IPS DF 6.9 (cell line): Measurements from ENCODE around the gene CXCL14.

Experiments used
- DNase-seq: peaks from one replicate; pipeline ENCODE4 v3.0.0-alpha.2; 2013; ENCODE audit warnings: low read depth, low spot score
- H3K27ac ChIP-seq: one replicate; pipeline ENCODE4 v1.5.1; 2013; ENCODE audit warnings: low read length, control low read depth
- H3K27me3 ChIP-seq: 2 replicates; pipeline ENCODE4 v1.6.1; 2013; ENCODE audit warnings: mild to moderate bottlenecking, low read length; ENCODE audit not compliant: control insufficient read depth, insufficient read depth
- H3K36me3 ChIP-seq: 2 replicates; pipeline ENCODE4 v1.6.1; 2013; ENCODE audit warnings: low read length; ENCODE audit not compliant: control insufficient read depth, insufficient read depth
- H3K4me1 ChIP-seq: 2 replicates; pipeline ENCODE4 v1.6.1; 2013; ENCODE audit warnings: low read length; ENCODE audit not compliant: control insufficient read depth, insufficient read depth
- H3K4me3 ChIP-seq: 2 replicates; pipeline ENCODE4 v1.5.1; 2013; ENCODE audit warnings: mild to moderate bottlenecking, low read length
- H3K9me3 ChIP-seq: 2 replicates; pipeline ENCODE4 v1.6.1; 2013; ENCODE audit warnings: low read length, inconsistent platforms; ENCODE audit not compliant: control insufficient read depth, insufficient read depth
- WGBS: extraction: QIAGEN DNeasy Blood & Tissue Kit; methylation state at CpG from one replicate; pipeline ENCODE4 v1.1.7; 2013; ENCODE audit warnings: mixed read lengths, missing lambda C conversion rate; ENCODE audit not compliant: insufficient read length, insufficient coverage; 5-methylcytosine and 5-hydroxymethylcytosine counted together

CXCL14 gene

DNA sequence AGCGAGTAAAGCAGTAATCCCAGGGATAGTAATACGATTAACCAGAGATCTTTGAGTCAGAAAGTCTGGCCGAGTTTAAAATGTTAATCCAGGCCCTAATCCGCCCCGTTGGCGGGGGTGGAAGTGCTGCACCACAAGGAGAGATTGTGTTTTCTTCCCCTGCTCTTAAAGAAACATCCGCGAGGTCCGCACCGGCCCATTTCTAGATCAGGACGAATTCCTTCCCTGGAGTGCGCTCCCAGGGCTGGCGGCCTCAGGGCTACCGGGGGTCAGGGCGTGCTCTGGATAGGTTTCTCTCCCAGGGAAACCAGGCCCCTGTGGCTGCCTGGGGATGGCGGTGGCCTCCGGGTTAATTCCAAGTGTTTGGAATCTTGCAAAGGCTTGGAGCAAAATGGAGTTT is 33.7 kb downstream of the CXCL14 start:
- no CpG with 5 or more reads among the region's 17 CpGs for WGBS
- no peak overlapping the region for H3K27ac ChIP-seq
- no peaks in the 10 kb centered on the region for H3K36me3 ChIP-seq
- DNase-seq: no peak
- no peaks in the 10 kb centered on the region for H3K9me3 ChIP-seq
- H3K4me3 ChIP-seq: no peak overlapping the region
- peaks cover 1% of the 10 kb centered on the region; the same call in 1 of the 2 replicates for H3K4me1 ChIP-seq
- H3K27me3 ChIP-seq: peaks cover 95% of the 10 kb centered on the region

DNA sequence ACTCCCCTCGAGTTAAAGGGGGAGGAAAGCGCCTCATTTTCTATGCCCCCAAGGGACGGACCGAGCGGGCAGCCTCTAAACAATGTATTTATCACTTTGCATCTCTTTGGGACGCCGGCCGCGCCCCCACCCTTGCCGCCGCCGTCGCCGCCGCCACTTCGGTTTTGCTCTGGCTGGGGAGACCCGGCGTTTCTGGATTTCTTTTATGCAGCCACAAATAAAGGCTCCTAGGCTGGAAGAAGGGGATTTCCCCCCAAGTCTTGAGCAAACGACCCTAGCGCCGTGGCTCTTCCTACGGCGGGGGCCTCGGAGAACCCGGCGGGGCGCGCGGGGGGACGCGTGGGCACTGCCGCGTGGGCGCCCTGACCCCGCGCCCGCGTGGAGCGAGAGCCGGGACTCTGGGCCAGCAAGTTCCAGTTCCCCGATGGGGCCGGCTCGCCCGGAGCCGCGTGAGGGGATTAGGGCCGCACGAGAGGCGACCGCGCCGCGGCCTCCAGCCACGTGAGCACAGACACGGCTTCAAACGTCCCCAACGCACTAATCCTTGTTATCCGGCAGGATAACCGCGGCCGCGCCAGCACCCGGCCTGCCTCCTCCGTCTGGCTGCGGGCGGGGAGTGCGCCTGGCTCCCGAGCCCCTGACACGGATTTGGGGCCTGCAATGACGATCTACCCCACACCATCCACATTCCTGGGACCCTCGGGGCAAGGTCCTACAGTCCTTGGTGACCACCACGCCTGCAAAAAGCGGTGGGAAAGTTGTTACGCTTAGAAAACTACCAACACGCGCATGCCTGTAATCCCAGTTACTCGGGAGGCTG is 35.1 kb downstream of the CXCL14 start:
- Histone ChIP-seq H3K27me3 (peaks cover 96% of the 10 kb centered on the region), H3K36me3 (no peaks in the 10 kb centered on the region), H3K4me3 (no peak overlapping the region), H3K4me1 (peaks cover 1% of the 10 kb centered on the region; the same call in 1 of the 2 replicates), H3K27ac (no peak overlapping the region), H3K9me3 (no peaks in the 10 kb centered on the region)
- no peak for DNase-seq
- no CpG with 5 or more reads among the region's 77 CpGs for WGBS

DNA sequence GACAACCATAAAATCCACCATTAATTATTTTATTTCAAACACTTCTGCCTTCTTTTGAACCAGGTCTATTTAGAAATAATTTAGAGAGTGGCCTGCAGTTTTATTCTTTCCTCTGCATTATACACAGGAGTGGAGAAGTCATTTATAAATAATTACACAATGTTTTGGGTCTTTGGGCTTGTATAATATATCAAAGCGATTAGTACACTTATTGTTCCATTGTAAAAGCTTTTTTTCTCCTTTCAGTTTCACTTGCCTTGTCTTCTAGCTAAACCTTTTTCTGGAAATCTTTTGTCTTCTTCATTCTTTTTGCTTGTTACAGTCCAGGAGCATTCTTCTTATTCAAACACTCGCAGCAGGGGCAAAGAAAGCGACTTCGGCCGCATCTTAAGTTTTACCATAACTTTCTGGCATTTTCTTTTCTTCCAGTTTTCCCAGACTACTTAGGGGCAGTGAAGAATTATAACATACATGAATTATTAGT is 35.7 kb downstream of the CXCL14 start:
- DNase-seq: no peak
- H3K27ac ChIP-seq: no peak overlapping the region
- H3K4me3 ChIP-seq: no peak overlapping the region
- peaks cover 96% of the 10 kb centered on the region for H3K27me3 ChIP-seq
- H3K36me3 ChIP-seq: no peaks in the 10 kb centered on the region
- WGBS: no CpG with 5 or more reads among the region's 5 CpGs
- H3K4me1 ChIP-seq: peaks cover 1% of the 10 kb centered on the region; the same call in 1 of the 2 replicates
- no peaks in the 10 kb centered on the region for H3K9me3 ChIP-seq

DNA sequence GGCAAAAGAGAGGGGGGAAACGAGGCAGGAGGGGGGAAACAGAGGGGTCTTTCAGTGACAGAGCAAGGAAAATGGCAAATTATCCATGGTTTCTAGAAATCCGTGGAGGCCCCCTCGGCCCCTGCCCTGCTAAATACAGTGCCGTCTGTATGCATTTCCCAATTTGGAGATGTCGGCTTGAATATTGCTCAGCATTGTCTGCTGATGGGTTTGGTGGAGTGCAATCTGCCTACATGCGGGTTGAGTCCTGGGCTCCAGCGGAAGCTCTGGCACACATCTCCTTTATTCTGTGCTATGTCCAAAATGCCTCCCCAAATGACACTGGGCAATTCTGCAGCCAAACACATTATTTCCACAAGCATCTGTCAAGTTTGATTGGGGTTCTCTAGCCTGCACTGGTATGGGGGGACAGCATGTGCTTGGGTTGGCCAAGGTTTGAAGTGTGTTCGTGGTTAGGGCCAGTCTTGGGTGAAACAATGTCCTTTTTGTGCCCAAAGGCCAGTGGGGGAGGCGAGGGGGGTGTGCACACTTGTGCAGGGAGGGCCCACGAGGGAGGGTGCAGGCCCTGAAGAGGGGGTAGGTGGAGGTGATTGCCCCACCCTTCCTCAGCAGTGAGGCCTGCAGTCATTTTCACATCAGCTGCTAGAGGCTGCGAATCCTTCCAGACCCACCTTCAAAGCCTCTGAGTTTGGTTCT is 36.8 kb downstream of the CXCL14 start:
- Histone ChIP-seq H3K9me3 (no peaks in the 10 kb centered on the region), H3K27me3 (peaks cover 96% of the 10 kb centered on the region), H3K4me1 (peaks cover 1% of the 10 kb centered on the region; the same call in 1 of the 2 replicates), H3K36me3 (no peaks in the 10 kb centered on the region), H3K27ac (no peak overlapping the region), H3K4me3 (no peak overlapping the region)
- no peak for DNase-seq
- WGBS: no CpG with 5 or more reads among the region's 11 CpGs

DNA sequence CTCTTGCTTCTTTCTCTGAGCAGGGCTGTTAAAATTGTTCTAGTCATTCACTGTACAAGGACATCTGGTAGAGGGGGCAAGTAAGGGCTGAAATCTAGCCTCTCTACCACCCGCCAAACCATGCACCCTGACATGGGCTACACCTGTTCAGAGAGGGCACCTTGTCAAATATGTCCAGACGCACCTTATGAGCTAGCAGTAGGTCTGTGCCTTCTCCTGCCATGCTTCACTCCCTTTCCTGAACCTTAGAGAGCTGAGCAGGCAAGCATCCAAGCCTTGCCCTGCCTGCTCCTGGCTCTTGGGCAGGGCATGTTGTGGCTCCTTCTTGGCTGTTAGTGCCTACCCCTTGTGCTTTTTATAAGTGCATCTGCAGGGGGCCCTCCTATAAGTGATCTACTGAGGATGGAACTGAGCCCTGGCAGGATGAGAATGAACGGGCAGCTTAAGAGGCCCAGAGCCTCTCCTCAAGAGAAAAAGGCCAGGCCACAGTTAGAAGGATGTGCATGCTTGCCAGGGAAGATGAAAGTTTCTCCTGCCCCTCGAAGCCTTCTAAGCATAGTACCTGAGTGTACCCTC is 39.3 kb downstream of the CXCL14 start:
- H3K4me3 ChIP-seq: no peak overlapping the region
- peaks cover 91% of the 10 kb centered on the region for H3K27me3 ChIP-seq
- WGBS: no CpG with 5 or more reads among the region's 4 CpGs
- H3K27ac ChIP-seq: no peak overlapping the region
- no peaks in the 10 kb centered on the region for H3K36me3 ChIP-seq
- no peak for DNase-seq
- no peaks in the 10 kb centered on the region for H3K9me3 ChIP-seq
- peaks cover 4% of the 10 kb centered on the region; the same call in 1 of the 2 replicates for H3K4me1 ChIP-seq

DNA sequence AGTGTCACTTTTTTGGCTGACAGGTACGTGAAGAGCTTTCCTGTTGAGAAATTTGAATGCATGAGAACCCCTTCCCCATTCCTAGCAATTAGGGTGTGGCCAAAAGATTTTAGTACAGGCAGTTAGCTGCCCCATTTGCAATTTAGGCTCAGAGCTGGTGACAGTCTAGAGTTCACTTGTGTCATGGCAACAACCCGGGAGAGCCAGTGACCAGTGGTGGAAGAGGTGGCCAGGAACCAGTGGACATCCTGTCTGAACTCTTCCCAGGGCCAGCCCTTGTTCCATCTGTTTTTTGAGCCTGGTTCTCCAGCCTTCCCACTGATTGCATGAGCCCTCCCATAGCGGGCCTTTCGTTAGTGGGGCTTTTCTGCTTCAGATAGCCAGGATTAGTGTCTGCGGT is 40.5 kb downstream of the CXCL14 start:
- Histone ChIP-seq H3K4me1 (peaks cover 4% of the 10 kb centered on the region; the same call in 1 of the 2 replicates), H3K4me3 (no peak overlapping the region), H3K36me3 (no peaks in the 10 kb centered on the region), H3K9me3 (no peaks in the 10 kb centered on the region), H3K27me3 (peaks cover 91% of the 10 kb centered on the region), H3K27ac (no peak overlapping the region)
- no peak for DNase-seq
- WGBS: no CpG with 5 or more reads among the region's 5 CpGs

DNA sequence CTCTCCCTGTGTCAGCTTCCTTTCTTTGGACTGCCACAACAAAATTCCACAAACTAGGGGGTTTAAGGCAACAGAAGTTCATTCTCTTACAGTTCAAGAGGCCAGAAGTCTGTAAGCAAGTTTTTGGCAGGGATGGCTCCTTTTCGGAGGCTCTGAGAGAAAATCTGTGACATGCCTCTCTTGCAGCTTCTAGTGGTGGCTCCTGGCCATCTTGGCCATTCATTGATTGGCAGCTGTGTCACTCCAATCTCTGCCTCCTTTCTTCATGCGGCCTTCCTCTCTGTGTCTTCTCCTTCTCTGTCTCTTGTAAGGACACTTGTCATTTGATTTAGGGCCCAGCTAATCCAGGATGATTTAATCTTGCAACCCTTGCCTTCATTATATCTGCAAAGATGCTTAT is 41.0 kb downstream of the CXCL14 start:
- H3K27ac ChIP-seq: no peak overlapping the region

DNA sequence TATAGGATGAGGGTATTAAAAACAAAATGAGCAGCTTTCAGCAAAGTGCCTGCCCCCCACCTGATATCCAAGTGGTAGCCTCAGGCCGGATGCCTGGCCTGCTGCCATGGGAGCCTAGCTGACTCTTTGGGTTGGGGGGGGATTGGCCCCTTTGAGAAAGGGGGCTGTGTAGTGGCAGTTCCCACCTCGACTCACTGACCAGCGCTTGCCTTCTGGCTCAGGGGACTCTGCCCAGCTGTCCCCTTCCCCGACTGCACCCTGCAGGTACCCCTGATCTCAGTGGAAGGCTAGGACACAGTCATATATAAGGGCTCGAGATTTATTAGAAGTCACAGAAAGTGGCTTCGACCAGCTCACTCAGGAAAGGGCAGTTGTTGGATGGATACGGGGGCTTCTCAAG is 41.5 kb downstream of the CXCL14 start:
- no peaks in the 10 kb centered on the region for H3K36me3 ChIP-seq
- DNase-seq: no peak
- peaks cover 4% of the 10 kb centered on the region; the same call in 1 of the 2 replicates for H3K4me1 ChIP-seq
- H3K27ac ChIP-seq: no peak overlapping the region
- no peak overlapping the region for H3K4me3 ChIP-seq
- no peaks in the 10 kb centered on the region for H3K9me3 ChIP-seq
- peaks cover 94% of the 10 kb centered on the region for H3K27me3 ChIP-seq
- no CpG with 5 or more reads among the region's 7 CpGs for WGBS

More for the DNA sequence above, 41.0 kb downstream of the CXCL14 start:
- Histone ChIP-seq H3K4me3 (no peak overlapping the region), H3K36me3 (no peaks in the 10 kb centered on the region), H3K4me1 (peaks cover 4% of the 10 kb centered on the region; the same call in 1 of the 2 replicates), H3K9me3 (no peaks in the 10 kb centered on the region), H3K27me3 (peaks cover 94% of the 10 kb centered on the region)
- no peak for DNase-seq
- no CpG with 5 or more reads among the region's 2 CpGs for WGBS

DNA sequence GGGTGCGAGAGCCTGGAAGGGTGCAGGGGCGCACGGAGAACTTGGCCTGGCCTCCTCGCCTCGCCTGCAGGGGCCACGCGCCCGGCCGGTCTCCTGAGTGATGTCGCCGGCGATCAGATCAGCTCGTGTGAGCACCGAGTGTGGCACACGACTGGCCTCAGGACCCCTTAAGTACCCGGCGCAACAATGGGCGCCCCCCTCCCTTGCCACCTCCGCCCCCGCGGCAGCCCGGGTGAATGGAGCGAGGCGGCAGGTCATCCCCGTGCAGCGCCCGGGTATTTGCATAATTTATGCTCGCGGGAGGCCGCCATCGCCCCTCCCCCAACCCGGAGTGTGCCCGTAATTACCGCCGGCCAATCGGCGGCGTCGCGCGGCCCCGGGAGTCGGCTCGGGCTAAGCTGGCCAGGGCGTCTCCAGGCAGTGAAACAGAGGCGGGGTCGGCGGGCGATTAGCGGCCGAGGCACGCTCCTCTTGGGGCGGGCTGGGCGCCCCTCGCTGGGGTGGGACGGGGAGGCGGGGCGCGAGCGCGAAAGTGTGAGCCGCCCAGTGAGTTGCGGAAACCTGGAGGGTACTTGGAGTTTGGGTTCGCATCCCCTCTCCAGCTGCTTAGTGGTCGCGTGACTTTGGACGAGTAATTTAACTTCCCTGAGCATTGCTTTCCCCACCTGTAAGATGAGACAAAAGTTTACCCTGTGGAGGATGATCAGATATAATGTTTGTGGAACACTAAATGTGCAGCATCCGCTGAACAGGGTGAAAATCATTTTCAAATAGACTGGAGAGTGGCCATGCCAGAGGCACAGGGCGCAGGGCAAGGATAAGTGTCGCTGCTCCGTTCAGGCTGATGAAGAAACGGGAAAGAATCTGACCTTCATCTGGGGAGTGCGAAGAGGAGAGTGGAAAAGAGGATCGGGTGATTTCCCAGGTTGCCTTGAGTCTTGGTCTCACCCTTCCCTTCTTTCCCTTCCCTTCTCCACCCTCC is 42.7 kb downstream of the CXCL14 start, which contains the start of gene NEUROG1:
Gene NEUROG1 (minus strand): TSS at position 145 of the 982 bp plus-strand sequence. CDS start 274 bp downstream, outside the sequence.
- WGBS: no CpG with 5 or more reads among the region's 74 CpGs
- Histone ChIP-seq H3K4me1 (peaks cover 4% of the 10 kb centered on the region; the same call in 1 of the 2 replicates), H3K36me3 (no peaks in the 10 kb centered on the region), H3K27me3 (peaks cover 89% of the 10 kb centered on the region), H3K27ac (no peak within 1 kb of the TSS), H3K4me3 (peak within 1 kb of the TSS; percentile 2; the same call in 1 of the 2 replicates), H3K9me3 (no peaks in the 10 kb centered on the region)
- no peak for DNase-seq
